Astrocyte of the hippocampus (primary cell): Measurements from ENCODE around the gene CHRDL1.
A peak's percentile ranks its signal among the peaks of the same experiment; 100 is the strongest.
"Not testable (repeated sequence)": the region's sequence is repeated elsewhere in the genome, so short reads cannot be mapped to it uniquely, and the experiment has no call there.

ENCODE experiments used
- DNase-seq: peaks from one replicate; pipeline ENCODE4 v3.0.0; 2011; ENCODE audit warnings: low read depth, low spot score

CHRDL1 gene

GRCh38 chrX:110795645-110796406, at the start of gene CHRDL1:
CHRDL1 (minus strand) TSS chrX:110795817; CDS start chrX:110792181, 3,636 bp downstream.
- peak; percentile 68 for DNase-seq

- no peak for DNase-seq
These were observed 41.4 kb upstream of the CHRDL1 start for GRCh38 chrX:110836982-110837381.

- DNase-seq: no peak
These were observed 40.8 kb upstream of the CHRDL1 start for GRCh38 chrX:110836451-110836850.

GRCh38 chrX:110836001-110836400, 40.4 kb upstream of the CHRDL1 start:
- no peak for DNase-seq

- DNase-seq: no peak
These were observed 30.4 kb upstream of the CHRDL1 start for GRCh38 chrX:110825972-110826371.

- not testable (repeated sequence) for DNase-seq
These were observed 20.9 kb upstream of the CHRDL1 start for GRCh38 chrX:110816543-110816942.

GRCh38 chrX:110806145-110806544, 10.5 kb upstream of the CHRDL1 start:
- DNase-seq: peak; percentile 61

GRCh38 chrX:110805303-110805702, 9.7 kb upstream of the CHRDL1 start:
- no peak for DNase-seq

GRCh38 chrX:110804446-110804845, 8.8 kb upstream of the CHRDL1 start:
- DNase-seq: no peak

- no peak for DNase-seq
These were observed 7.9 kb upstream of the CHRDL1 start for GRCh38 chrX:110803506-110803905.

- no peak for DNase-seq
These were observed 735 bp upstream of the CHRDL1 start for GRCh38 chrX:110796407-110796697.

GRCh38 chrX:110794601-110795000, 1.0 kb downstream of the CHRDL1 start:
- no peak for DNase-seq

GRCh38 chrX:110791071-110791470, 4.5 kb downstream of the CHRDL1 start:
- DNase-seq: peak; percentile 29

- peak; percentile 48 for DNase-seq
These were observed 9.1 kb downstream of the CHRDL1 start for GRCh38 chrX:110786486-110786885.

GRCh38 chrX:110759785-110760184, 35.8 kb downstream of the CHRDL1 start:
- DNase-seq: peak; percentile 56

- DNase-seq: no peak
These were observed 36.7 kb downstream of the CHRDL1 start for GRCh38 chrX:110758781-110759422.

- peak; percentile 80 for DNase-seq
These were observed 40.0 kb downstream of the CHRDL1 start for GRCh38 chrX:110755611-110756010.

GRCh38 chrX:110755061-110755460, 40.6 kb downstream of the CHRDL1 start:
- peak; percentile 58 for DNase-seq

GRCh38 chrX:110750526-110751189, 45.0 kb downstream of the CHRDL1 start:
- DNase-seq: peak; percentile 21

- no peak for DNase-seq
These were observed 47.3 kb downstream of the CHRDL1 start for GRCh38 chrX:110748256-110748806.

- no peak for DNase-seq
These were observed 49.6 kb downstream of the CHRDL1 start for GRCh38 chrX:110746014-110746413.

GRCh38 chrX:110745288-110745687, 50.3 kb downstream of the CHRDL1 start:
- DNase-seq: no peak
